Mesothelial cell of epicardium (in vitro differentiated cells): ENCODE data around the gene NR2F2. TPM values are rescaled to one million over a fixed set of nuclear protein-coding genes. Genes with fewer than 3 reads are reported as not detected.

Experiments
- DNase-seq, 2 experiments: peaks; one replicate each; pipeline ENCODE4 v3.0.0; 2021; ENCODE audit warnings: low spot score in 2 of 2; ENCODE audit not compliant: unreplicated experiment in 2 of 2
- H3K27ac Mint-ChIP-seq: 2 replicates; pipeline ENCODE4 v1.8.0; 2021; ENCODE audit warnings: mixed read lengths
- H3K27me3 Mint-ChIP-seq: 2 replicates; pipeline ENCODE4 v1.8.0; 2021; ENCODE audit warnings: low read depth, mixed read lengths
- H3K36me3 Mint-ChIP-seq: 2 replicates; pipeline ENCODE4 v1.8.0; 2021; ENCODE audit warnings: mixed read lengths
- H3K4me1 Mint-ChIP-seq: 2 replicates; pipeline ENCODE4 v1.8.0; 2021; ENCODE audit warnings: mixed read lengths
- H3K4me3 Mint-ChIP-seq: 2 replicates; pipeline ENCODE4 v1.8.0; 2021; ENCODE audit warnings: mild to moderate bottlenecking, moderate library complexity, mixed read lengths
- H3K9me3 Mint-ChIP-seq: 2 replicates; pipeline ENCODE4 v1.8.0; 2021; ENCODE audit warnings: mixed read lengths
- CTCF ChIP-seq: fragments of 200-600 bp; sonication (generic); IDR thresholded peaks from one replicate; pipeline ENCODE4 v1.5.0; 2021; ENCODE audit warnings: antibody characterized with exemption; ENCODE audit not compliant: unreplicated experiment
- total RNA-seq: library from RNA; stranded (reverse); gene quantifications from 3 replicates; pipeline ENCODE4 v1.2.1, GENCODE V29; 2021

Gene NR2F2
- total RNA-seq, 1 donor from 2014 or later = 128 TPM

- Mint-ChIP-seq H3K27me3 (no peaks in the 10 kb centered on the region), H3K4me1 (peaks cover 96% of the 10 kb centered on the region), H3K4me3 (peak overlapping the region; percentile 58), H3K36me3 (peaks cover 11% of the 10 kb centered on the region), H3K9me3 (no peaks in the 10 kb centered on the region), H3K27ac (peak overlapping the region; percentile 76)
- TF ChIP-seq CTCF = no peak
- DNase-seq = peak in 1 of 2 experiments; percentile 12
Measured at GRCh38 chr15:96344706-96345559, 14.4 kb downstream of the NR2F2 start.

GRCh38 chr15:96345560-96346399, 15.3 kb downstream of the NR2F2 start:
- DNase-seq = peak; percentile 20 to 52
- Mint-ChIP-seq H3K4me3 (peak overlapping the region; percentile 58), H3K27ac (peak overlapping the region; percentile 76), H3K9me3 (no peaks in the 10 kb centered on the region), H3K36me3 (peaks cover 11% of the 10 kb centered on the region), H3K4me1 (peaks cover 96% of the 10 kb centered on the region), H3K27me3 (peaks cover 2% of the 10 kb centered on the region)
- peak; percentile 21 for TF ChIP-seq CTCF

GRCh38 chr15:96346409-96346970, 16.0 kb downstream of the NR2F2 start:
- DNase-seq = no peak
- peaks cover 98% of the 10 kb centered on the region for H3K4me1 Mint-ChIP-seq
- peaks cover 6% of the 10 kb centered on the region for H3K27me3 Mint-ChIP-seq
- no peak for TF ChIP-seq CTCF
- H3K4me3 Mint-ChIP-seq = peak overlapping the region; percentile 58
- no peaks in the 10 kb centered on the region for H3K9me3 Mint-ChIP-seq
- H3K27ac Mint-ChIP-seq = peak overlapping the region; percentile 61
- peaks cover 13% of the 10 kb centered on the region for H3K36me3 Mint-ChIP-seq

GRCh38 chr15:96347181-96348111, 16.9 kb downstream of the NR2F2 start:
- H3K27ac Mint-ChIP-seq = peak overlapping the region; percentile 88
- no peaks in the 10 kb centered on the region for H3K9me3 Mint-ChIP-seq
- H3K36me3 Mint-ChIP-seq = peaks cover 13% of the 10 kb centered on the region
- no peak for TF ChIP-seq CTCF
- DNase-seq = peak in 1 of 2 experiments; percentile 22
- peaks cover 92% of the 10 kb centered on the region for H3K4me1 Mint-ChIP-seq
- peaks cover 10% of the 10 kb centered on the region for H3K27me3 Mint-ChIP-seq
- peak overlapping the region; percentile 62 for H3K4me3 Mint-ChIP-seq
